Measurements from ENCODE around the gene TIMM22.

Gene TIMM22

DNA sequence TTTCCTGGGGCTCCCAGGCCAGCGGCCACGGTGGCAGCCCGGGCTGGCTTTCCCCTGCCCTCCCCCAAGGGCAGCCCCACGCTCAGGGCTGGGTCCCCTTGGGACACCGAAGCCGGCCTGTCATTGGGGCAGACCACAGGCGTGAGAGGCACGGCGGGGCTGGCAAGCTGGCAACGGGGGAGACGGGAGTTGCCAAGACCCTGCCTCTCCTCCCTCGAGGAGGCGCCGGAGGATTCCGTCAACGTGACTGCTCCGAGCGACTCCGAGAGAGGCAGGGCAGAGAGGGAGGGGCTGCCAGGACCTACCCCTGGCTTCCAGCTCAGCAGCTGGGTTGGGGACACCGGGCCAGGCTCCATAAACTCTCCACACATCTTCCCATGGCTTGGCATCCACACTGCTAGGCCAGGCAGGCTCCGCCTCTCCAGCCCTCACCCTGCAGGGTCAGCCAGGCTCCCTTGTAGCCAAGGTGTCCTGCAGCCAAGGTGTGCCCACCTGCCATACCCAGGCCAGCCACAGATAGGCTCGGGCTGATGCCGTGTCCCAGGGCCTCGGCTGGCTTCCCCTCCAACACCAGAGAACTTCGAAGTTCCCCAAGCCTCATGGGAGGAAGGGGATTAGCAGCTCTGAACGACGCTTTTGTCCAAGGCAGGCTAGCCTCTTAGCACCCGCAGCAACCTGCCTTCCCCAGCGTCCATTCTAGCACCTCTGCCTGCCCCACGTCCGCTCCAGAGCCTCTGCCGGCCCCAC is 25.5 kb downstream of the TIMM22 start:
- no peak for DNase-seq

DNA sequence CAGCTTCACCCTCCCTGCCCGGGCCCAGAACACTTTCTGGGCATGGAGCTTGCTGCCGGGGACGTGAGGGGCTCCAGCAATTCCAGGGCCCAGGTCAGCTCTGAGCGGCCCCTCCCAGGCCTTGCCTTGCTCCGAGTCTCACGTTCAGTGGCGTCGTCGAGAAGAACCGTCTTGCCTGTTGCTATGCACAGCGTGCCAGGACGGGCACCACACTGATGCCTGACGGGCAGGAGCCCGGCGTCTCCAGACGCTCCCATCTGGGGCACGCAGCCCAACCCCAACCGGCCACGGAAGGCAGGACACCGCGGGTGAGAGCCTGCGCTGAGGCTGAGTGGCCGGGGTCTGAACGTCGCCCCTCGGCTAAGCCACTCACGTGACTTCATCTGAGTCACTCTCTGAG is 27.1 kb downstream of the TIMM22 start:
- DNase-seq = no peak

DNA sequence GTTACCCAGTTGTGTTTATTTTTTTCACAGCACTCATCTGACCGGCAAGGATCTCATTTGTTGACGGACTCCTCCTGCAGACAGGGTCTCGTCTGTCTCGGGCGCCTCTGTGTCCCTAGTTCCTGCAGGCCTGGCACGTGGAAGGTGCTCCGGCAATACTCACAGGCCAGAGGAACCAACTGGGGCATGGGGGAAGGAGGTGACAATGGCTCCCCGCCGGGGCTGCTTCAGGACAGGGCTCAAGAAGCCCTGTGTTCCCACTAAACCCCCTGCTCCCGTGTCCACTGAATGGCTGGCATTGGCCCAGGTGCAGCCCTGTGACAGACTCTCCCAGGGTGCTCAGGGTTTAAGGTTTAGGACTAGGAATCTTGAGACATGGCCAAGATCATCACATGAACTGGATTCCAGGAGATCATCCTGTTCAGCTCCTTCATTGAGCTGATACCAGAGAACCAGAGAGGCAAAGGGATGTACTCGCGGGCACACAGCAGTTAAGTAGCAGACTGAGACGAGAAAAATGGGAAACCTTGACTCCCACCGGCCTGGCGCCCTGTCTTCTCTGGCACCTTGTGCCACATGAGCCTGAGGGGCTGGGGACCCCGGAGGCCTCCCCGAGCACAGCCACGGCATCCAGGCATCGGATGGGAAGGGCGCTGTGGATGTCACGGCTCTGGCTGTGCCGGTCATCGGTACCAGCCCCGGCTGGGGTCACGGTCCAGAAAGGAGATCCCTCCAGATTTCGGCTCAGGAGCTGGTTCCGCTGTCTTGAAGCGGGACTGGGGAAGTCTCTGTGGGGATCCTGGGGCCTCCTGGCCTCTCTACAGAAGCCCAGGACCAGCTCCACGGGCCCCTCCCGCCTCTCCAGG is 29.0 kb downstream of the TIMM22 start:
- DNase-seq = no peak

DNA sequence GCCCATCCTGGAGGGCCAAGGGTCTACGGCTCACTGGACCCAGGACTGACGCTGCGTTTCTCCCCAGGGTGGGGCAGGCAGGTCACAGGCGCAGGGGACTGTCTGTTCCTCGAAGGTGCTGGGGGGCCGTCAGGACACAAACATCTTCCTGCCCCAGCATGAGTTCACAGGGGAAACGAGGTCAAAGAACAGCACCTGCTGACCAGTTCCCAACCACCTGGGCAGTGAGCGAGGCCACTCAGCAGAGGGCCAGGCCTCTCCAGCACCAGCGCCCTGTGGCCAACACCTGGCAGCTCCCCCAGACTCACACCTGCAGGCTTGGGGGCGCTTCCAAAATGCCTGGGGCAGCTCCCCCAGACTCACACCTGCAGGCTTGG is 29.7 kb downstream of the TIMM22 start:
- no peak for DNase-seq

DNA sequence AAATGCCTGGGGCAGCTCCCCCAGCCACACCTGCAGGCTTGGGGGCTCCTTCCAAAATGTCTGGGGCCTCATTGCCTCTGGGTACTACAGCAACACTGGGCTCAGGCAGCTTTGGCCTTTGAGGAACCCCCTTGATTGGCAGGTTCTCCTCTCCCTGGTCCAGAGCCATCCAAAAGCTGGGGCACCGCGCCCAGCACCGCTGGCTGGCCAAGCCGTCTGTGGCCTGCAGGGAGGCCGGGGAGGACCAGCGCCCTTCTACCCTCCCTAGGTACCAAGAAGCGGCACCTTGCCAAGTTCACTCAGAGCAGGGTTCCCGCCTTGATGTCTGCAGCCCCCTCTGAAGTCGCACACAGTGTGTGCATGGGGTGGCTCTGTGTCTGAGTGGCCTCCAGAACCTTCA is 30.1 kb downstream of the TIMM22 start:
- DNase-seq = no peak

DNA sequence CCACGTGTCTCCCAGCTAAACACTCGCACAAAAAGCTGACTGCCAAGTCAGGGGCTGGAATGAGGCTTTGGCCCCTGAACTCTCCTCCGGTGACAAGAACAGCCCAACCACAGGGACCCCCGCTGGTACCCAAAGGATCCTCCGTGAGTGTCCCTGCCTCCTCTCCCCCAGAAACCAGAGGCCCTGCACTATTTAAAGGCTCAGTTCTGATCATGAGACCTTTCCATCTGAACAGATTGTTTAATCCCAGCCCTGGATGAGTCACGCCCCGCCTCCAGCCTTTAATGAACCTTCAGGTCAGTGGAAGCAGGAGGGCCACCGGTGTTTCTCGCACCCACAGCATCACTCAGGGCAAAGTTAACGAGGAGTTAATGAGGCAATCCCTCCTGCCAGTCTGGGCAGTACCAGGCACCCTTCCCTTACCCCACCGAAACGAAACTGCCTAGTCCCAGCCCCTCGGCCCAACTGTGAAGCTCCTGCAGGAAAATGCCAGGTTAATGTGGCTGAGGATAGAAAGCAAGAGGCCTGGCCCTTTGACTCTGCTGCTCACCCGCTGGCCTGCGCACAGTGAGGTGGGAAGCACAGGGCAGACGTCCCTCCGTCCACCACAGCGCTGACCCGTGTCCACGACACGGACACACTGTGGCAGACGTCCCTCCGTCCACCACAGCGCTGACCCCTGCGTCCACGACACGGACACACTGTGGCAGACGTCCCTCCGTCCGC is 32.4 kb downstream of the TIMM22 start:
- DNase-seq = no peak

DNA sequence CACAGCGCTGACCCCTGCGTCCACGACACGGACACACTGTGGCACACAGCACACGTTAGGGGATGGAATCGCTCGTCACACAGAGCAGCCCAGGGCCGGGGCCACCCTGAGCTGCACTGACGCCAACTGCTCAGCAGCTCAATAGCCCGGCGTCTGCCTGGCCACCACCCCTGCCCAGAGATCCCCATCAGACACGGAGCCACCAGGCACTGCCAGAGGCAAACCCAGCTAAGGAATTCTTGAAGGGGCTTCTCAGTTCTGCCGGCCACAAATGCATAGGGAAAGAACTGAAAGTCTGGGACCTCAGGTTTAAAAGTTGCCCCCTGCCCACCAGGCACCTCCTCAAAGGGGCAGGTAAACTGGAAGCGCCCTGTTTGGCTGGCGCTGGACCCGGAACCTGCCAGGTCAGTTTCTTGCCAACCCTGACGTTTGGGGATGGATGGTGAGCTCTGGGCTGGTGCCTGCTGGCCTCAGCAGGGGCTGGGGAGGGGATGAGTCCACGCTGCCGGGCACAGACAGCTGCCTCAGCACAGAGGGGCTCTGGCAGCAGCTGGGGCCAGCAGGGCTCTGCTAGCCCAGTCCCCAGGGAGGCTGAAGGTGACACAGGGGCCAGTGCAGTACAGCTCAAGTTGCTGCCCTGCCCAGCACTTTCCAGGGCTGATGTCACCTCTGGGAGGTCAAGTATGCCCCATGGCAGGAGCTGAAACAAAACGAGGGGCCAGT is 33.2 kb downstream of the TIMM22 start:
- no peak for DNase-seq

DNA sequence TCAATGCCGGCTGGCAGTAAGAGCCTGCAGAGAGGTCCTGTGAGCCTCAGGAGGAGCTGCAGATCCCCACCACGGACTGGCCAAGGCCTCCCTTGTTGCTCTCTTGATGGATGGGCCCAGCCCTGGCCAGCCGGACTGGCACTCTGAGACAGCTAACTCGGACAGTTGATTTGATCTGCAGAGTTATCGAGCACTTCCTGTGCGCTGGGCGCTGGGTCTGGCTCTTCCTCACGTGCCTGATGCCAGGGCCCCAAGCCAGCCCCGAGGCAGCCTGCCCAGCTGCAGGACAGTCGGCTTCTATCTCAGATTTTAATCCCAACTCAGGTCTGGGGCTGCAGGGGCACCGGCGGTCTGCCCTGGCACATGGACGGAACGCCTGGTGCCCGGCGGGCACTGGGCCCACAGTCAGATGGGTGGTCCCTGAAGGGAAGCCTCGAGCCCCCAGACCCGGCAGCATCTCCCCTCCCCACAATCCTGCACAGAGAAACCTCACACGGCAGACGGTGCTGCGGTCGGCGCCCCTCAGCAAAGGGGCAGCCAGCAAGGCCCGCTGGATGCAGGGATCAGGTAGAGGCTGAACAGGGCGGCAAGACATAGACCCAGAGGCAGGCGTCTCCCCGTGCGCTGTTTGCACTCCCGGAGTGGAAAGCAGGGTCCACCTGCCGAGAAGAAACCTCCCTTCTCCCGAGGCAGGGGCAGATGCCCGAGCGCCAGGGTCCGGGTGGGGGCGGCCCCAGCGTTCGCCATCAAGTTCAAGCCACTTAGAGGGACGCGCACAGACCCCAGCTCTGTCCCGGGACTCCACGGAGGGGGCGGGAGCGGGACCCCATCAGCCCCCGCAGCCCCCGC is 34.0 kb downstream of the TIMM22 start:
- DNase-seq = no peak

DNA sequence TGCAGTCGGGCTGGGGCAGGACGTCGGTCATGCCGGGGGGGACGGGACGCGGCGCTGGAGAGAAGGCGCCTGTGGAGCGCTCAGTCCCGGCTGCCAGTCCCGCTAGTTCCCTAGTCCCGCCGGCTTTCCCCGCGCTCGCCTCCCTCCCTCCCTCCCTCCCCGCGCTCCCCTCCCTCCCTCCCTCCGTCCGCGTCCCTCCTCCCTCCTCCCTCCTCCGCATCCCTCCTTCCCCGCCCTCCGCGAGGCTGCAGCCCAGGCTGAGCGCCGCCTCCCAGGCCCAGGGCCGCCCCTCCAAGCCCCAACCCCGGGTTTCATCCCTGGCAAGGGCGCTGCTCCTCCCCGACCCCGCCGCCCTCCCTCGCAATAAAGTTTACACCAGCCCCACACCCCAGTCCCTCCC is 34.8 kb downstream of the TIMM22 start:
- DNase-seq = no peak

DNA sequence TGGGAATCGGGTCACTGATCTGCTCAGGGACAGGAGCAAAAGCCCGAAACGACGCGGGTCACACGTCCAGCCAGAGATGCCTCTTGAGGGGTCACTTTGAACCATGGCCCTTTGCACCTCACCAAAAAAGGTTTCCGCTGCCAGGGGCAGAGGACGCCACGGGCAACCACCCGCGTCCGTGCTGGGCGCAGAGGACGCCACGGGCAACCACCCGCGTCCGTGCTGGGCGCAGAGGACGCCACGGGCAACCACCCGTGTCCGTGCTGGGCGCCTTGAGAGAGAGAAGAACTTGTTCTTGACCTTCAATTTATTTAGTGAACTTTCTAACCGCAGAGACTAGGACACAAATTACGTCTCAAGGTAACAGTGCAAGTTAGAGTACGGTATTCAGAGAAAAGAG is 35.5 kb downstream of the TIMM22 start:
- DNase-seq = no peak

DNA sequence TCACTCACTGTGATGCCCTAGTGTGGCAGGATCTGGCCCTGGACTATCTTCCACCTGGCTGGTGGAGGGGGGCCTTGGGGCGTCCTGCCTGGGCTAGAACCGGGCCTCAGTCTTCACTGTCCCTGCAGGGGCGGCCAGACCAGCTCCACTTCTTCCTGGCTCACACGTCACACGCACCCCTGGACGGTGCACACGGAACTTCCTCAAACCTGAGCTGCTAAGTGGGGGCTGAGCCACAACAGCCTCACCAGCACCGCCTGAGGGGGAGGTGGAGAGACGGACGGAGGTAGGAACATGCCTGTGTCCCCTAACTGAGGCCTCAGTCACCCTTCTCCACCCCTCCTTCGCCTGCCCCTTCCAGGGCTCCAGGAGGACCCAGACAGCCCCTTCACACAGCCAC is 36.6 kb downstream of the TIMM22 start:
- no peak for DNase-seq

DNA sequence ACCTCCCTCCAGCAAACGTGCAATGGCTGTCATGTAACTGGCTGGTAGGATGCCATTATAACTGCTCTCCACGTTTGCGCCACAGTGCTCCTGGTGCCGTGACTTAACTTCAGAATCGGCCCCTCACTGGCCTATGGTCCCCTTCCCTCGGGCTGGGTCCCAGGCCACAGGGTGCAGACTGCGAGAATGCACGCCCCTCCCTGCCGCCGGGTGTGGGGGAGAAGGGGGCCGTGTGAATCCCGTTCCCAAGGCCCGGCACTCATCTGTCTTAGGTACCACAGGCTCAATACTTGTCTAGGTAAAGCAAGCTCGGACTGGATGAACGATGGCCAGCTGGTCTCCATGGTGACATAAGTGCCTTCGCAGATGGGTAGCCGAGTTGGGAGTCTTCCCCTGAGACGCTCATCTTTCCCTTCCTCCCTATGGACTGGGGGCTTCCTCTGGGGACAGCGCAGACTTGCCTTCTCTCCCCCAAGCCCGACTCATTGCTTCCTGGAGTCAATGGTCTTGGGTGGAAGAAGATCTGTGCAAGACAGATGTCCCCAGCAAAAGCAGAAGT is 37.8 kb downstream of the TIMM22 start:
- no peak for DNase-seq

DNA sequence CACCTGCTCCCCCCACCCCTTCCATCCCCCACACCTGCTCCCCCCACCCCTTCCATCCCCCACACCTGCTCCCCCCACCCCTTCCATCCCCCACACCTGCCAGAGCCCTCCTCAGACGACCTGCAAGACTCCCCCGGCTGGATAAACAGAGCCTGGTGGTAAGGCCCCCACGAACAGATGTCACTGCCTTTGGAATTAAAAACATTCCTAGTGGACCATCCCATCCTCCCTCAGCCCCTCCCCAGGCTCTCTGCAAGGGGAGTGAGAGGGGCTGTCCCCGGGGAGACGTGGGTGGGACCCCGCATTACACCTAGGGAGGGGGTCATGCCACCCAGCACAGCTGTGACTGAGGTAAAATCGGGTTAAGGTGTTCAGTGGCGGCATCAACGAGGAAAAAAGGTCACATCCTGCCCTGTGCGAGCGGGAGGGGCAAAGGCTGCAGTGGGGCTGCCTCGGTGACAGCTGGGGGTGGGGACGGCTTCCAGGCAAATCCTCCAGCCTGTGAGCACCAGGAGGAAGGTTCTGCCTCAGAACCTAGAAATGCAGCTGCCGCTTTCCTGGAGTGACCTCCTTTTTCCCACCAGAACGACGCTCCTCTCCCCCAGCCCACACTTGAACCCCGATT is 38.7 kb downstream of the TIMM22 start:
- peak; percentile 47 for DNase-seq

DNA sequence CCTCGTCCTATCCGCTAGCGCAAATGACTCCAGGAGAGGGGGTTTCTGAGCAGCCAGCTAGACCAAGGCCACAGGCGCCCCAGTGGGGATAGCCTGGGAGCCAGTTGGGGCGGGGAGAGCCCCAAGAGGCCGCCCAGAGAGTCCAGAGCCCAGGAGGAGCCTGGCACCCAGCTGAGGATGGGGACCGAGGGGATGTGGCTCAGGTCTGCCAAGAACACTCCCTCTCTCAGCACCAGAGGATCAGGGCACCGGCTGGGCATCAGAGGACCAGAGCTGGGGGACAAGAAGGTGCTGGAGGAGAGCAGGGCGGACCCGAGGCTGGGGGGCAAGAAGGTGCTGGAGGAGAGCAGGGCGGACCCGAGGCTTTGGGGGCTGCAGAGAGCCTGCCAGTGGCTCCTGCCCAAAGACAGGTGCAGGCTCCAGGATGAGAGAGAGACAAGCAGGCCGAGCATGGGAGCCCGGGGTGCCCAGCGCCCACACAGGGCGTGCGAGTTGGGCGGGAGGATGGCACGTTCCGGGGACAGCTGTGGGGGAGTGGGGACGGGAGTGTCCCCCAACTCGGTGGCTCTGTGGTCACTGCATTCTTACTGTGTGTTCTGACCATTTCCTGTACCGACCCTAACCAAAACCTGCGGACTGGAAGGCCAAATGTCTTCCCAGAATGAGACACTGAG is 39.4 kb downstream of the TIMM22 start:
- DNase-seq = no peak

DNA sequence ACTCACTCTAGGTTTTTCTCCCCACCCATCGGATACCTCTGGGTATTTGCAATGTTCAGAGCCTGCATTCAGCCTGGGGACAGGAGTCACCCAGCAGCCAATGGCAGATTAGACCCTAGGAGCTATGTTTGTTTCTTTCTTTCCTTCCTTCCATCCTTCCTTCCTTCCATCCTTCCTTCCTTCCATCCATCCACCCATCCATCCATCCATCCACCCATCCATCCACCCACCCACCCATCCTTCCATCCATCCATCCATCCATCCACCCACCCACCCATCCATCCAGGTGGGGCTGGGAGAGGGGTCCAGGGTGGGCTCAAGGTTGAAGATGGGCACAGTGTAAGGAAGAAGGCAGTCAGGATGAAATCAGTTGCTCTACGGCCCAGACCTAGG is 39.9 kb downstream of the TIMM22 start:
- DNase-seq = no peak

DNA sequence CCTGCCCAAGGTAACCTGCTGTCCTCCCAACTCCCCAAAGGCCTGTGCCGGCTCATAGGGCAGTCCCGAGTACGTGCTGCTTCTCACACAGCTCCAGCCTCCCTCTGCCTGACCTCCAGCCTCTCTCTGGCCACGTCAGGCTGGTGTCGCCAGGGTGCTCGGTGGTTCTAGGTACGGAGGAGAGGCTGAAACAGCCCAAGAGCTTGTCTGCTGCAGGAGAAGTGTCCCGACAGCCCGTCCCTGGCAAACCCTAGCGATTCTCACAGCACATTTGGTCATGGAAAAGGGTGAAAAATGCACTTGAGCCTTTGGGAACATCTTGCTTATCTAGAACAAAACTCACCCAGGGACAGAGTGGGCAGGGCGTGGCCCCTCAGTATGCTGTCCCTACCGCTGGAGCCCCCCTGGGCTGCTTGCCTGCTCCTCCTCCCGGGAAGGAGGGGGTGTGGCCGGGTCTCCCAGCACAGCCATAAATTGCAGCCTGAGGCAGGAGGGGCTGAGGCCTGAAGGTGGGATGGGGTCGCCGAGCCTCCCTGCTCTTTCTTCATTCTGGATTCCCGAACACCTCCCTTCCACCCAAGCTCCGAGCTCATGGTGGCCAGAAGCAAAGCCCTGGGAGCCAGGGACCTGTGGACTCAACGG is 40.4 kb downstream of the TIMM22 start:
- no peak for DNase-seq

DNA sequence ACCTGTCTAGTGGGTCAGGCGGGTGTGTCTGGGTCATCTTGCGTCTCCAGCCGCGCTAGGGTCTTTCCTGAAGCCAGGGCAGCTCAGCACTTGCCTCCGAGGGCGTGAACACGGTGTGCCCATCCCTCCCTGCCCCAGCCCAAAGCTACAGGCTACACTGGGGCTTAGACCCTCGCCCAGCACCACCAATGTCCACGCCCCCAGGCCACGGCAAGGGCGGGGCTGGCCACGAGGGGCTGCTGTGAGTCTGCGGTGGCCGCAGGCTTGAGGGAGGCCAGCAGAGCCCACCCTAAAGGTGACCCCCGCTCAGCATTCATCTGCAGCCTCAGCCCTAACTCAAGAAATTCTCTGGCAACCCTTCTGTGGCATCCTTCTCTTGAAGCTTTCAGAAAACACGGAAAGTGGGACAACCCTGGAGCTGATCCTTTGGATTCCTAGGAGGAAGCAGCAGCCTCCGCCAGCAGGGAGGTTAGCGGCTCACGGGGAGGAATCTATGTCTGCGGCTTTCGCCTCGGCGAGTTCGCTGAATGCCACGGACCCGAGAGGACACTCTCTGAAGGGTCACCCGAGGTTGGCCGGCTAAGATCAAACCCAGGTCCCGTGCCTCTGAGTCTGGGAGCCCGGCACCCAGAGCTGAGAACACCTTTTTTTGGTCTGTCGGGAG is 41.7 kb downstream of the TIMM22 start:
- no peak for DNase-seq

DNA sequence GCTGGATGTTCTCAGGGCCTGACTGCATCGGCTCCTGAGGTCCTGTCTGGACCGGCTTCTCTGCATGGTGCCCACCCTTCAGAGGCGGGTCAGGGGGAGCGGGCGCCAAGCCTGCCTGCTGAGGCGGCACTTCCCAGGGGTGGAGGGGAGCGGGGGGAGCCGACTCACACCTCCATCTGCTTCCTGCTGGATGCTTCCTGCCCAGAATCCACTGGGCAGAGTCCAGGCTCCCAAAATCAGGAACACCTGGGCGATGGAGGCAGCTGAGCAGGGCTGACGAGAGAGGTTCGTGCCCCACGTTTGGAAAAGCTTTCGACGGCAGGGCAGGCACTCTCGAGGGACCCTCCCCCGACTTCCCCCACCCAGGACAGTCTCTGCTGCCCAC is 42.2 kb downstream of the TIMM22 start:
- DNase-seq = peak; percentile 20

DNA sequence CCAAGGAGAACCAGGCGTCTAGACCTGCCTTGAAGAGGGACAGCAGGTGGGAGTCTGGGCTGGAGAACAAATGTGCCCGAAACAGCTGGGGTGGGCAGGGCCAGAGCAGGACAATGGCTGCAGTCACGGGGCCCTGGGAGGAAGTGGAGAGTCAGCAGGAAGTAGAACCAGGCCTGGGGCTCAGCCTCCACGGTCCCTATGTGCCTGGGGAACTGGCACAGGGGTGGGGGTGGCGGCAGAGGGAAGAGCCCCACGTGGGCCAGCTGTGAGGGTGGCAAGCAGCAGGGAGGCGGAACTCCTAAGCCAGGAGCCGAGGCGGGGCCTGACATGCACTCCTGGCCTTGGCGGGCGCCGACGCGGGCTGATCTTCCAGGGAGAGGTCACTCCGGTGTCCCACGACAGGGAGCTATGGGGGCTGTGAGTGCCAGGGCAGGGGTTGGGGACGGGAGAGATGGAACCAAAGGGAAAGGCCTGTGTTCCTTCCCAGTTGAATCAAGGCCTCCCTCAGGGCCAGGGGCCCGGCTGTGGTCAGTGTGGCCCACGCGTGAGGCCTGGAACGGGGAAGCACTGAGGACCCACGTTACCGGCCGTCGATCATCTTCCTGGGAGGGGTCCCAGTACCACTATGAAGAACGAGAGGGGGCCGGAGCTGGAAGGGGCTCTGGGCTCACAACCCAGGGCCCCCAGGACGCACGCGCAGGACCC is 42.7 kb downstream of the TIMM22 start:
- peak; percentile 50 for DNase-seq

Measured in NCI-H69 (cell line).